Trophoblast cell (in vitro differentiated cells and primary cell): ENCODE data around the gene UNC45A.

ENCODE experiments used
- DNase-seq, 2 donors: peaks; one replicate each; pipeline ENCODE4 v3.0.0-alpha.2; 2016
- H2AFZ ChIP-seq: 2 replicates; pipeline ENCODE4 v1.6.1; 2013; ENCODE audit warnings: low read length, moderate library complexity, mild to moderate bottlenecking; ENCODE audit not compliant: insufficient read depth, poor library complexity
- H2AK5ac ChIP-seq: 2 replicates; pipeline ENCODE4 v1.6.1; 2013; ENCODE audit warnings: mild to moderate bottlenecking, low read length
- H2BK120ac ChIP-seq: 2 replicates; pipeline ENCODE4 v1.6.1; 2013; ENCODE audit warnings: low read length, mild to moderate bottlenecking, moderate library complexity; ENCODE audit not compliant: insufficient read depth, poor library complexity
- H2BK12ac ChIP-seq: 2 replicates; pipeline ENCODE4 v1.6.1; 2013; ENCODE audit warnings: mild to moderate bottlenecking, low read length, moderate library complexity
- H2BK5ac ChIP-seq: 2 replicates; pipeline ENCODE4 v1.6.1; 2013; ENCODE audit warnings: low read length, low read depth, moderate library complexity, mild to moderate bottlenecking; ENCODE audit not compliant: poor library complexity
- H3K14ac ChIP-seq: 2 replicates; pipeline ENCODE4 v1.6.1; 2013; ENCODE audit warnings: mild to moderate bottlenecking, low read length
- H3K18ac ChIP-seq: 2 replicates; pipeline ENCODE4 v1.6.1; 2013; ENCODE audit warnings: mild to moderate bottlenecking, low read length
- H3K23ac ChIP-seq: 2 replicates; pipeline ENCODE4 v1.6.1; 2013; ENCODE audit warnings: low read length
- H3K27ac ChIP-seq: 2 replicates; pipeline ENCODE4 v1.5.1; 2013; ENCODE audit warnings: low read depth, mild to moderate bottlenecking, inconsistent platforms, low read length, moderate library complexity
- H3K27me3 ChIP-seq: 2 replicates; pipeline ENCODE4 v1.6.1; 2013; ENCODE audit warnings: inconsistent platforms, mild to moderate bottlenecking, low read length, moderate library complexity; ENCODE audit not compliant: insufficient read depth
- H3K36me3 ChIP-seq, 2 experiments: 1 replicate in 1 of 2; 2 replicates in 1 of 2; pipeline ENCODE4 v1.6.1; 2013; ENCODE audit warnings: low read length in 2 of 2, mild to moderate bottlenecking in 2 of 2, moderate library complexity in 1 of 2; ENCODE audit not compliant: insufficient read depth in 2 of 2, control insufficient read depth in 1 of 2
- H3K4ac ChIP-seq: 2 replicates; pipeline ENCODE4 v1.6.1; 2013; ENCODE audit warnings: low read depth, mild to moderate bottlenecking, low read length, moderate library complexity
- H3K4me1 ChIP-seq, 2 experiments: 1 replicate in 1 of 2; 2 replicates in 1 of 2; pipeline ENCODE4 v1.6.1; 2013; ENCODE audit warnings: low read length in 2 of 2, mild to moderate bottlenecking in 2 of 2, moderate library complexity in 1 of 2; ENCODE audit not compliant: insufficient read depth in 2 of 2, control insufficient read depth in 1 of 2
- H3K4me2 ChIP-seq: 2 replicates; pipeline ENCODE4 v1.6.1; 2013; ENCODE audit warnings: inconsistent platforms, mild to moderate bottlenecking, low read length, moderate library complexity
- H3K4me3 ChIP-seq: 2 replicates; pipeline ENCODE4 v1.5.1; 2013; ENCODE audit warnings: mild to moderate bottlenecking, low read depth, low read length, inconsistent platforms
- H3K79me1 ChIP-seq: one replicate; pipeline ENCODE4 v1.6.1; 2013; ENCODE audit warnings: low read length
- H3K79me2 ChIP-seq: 2 replicates; pipeline ENCODE4 v1.6.1; 2013; ENCODE audit warnings: low read length, mild to moderate bottlenecking; ENCODE audit not compliant: control insufficient read depth, insufficient read depth, poor library complexity
- H3K9ac ChIP-seq: 2 replicates; pipeline ENCODE4 v1.6.1; 2013; ENCODE audit warnings: mild to moderate bottlenecking, low read length
- H3K9me3 ChIP-seq: 2 replicates; pipeline ENCODE4 v1.6.1; 2013; ENCODE audit warnings: low read depth, mild to moderate bottlenecking, control low read depth, inconsistent platforms, low read length; ENCODE audit not compliant: insufficient read depth
- H4K12ac ChIP-seq: 2 replicates; pipeline ENCODE4 v1.6.1; 2013; ENCODE audit warnings: low read depth, mild to moderate bottlenecking, low read length, moderate library complexity
- H4K8ac ChIP-seq: 2 replicates; pipeline ENCODE4 v1.6.1; 2013; ENCODE audit warnings: low read depth, mild to moderate bottlenecking, low read length, moderate library complexity
- H4K91ac ChIP-seq: one replicate; pipeline ENCODE4 v1.6.1; 2013; ENCODE audit warnings: low read depth, mild to moderate bottlenecking, low read length, moderate library complexity
- WGBS: extraction: QIAGEN DNeasy Blood & Tissue Kit; methylation state at CpG from one replicate; pipeline ENCODE4 v1.1.7; 2013; ENCODE audit warnings: missing lambda C conversion rate; ENCODE audit not compliant: insufficient read length, insufficient coverage; ENCODE audit errors: extremely low coverage; 5-methylcytosine and 5-hydroxymethylcytosine counted together

UNC45A gene

DNA sequence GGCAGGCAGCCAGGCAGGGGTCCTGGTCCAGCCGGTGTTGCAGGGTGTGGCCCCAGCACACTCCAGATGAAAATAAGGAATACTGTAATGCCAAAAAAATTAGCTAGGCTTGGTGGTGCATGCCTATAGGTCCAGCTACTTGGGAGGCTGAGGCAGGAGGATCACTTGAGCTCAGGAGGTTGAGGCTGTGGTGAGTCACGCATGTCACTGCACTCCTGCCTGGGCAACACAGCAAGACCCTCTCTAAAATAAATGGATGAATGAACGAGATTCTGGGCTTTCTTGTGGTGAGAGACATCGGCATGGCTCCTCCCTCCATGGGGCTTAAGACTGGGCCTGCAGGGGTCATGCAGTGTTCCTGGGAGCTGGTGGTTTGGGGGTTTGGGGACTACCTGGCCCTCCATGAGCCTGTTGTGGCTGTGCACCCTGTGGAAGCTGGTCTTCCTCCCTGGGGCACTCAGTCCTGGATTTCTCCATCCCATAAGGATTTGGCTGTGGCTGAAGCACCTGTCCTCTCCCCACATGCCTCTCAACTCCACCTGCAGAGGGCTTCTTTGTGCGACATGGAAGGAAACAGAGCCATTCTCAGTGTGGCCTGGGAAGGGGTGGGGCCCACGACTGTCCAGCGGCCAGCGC, 12.0 kb downstream of the UNC45A start:
- H3K79me2 ChIP-seq: no peaks in the 10 kb centered on the region
- H2AK5ac ChIP-seq: no peak overlapping the region
- H3K79me1 ChIP-seq: no peaks in the 10 kb centered on the region
- H4K12ac ChIP-seq: no peak overlapping the region
- DNase-seq: no peak
- H3K27ac ChIP-seq: no peak overlapping the region
- no peak overlapping the region for H2BK120ac ChIP-seq
- H3K23ac ChIP-seq: no peak overlapping the region
- H3K9ac ChIP-seq: no peak overlapping the region
- no peak overlapping the region for H2BK5ac ChIP-seq
- H3K4ac ChIP-seq: no peak overlapping the region
- H3K4me3 ChIP-seq: no peak overlapping the region
- H2BK12ac ChIP-seq: no peak overlapping the region
- no peak overlapping the region for H3K18ac ChIP-seq
- H3K4me1 ChIP-seq: no peaks in the 10 kb centered on the region
- H3K14ac ChIP-seq: no peak overlapping the region
- H3K27me3 ChIP-seq: no peaks in the 10 kb centered on the region
- H3K36me3 ChIP-seq: peaks cover 77 to 86% of the 10 kb centered on the region in 2 experiments
- no peak overlapping the region for H4K91ac ChIP-seq
- H4K8ac ChIP-seq: no peak overlapping the region
- no CpG with 5 or more reads among the region's 8 CpGs for WGBS
- no peak overlapping the region for H3K4me2 ChIP-seq
- H2AFZ ChIP-seq: no peak overlapping the region
- peaks cover 2% of the 10 kb centered on the region for H3K9me3 ChIP-seq

DNA sequence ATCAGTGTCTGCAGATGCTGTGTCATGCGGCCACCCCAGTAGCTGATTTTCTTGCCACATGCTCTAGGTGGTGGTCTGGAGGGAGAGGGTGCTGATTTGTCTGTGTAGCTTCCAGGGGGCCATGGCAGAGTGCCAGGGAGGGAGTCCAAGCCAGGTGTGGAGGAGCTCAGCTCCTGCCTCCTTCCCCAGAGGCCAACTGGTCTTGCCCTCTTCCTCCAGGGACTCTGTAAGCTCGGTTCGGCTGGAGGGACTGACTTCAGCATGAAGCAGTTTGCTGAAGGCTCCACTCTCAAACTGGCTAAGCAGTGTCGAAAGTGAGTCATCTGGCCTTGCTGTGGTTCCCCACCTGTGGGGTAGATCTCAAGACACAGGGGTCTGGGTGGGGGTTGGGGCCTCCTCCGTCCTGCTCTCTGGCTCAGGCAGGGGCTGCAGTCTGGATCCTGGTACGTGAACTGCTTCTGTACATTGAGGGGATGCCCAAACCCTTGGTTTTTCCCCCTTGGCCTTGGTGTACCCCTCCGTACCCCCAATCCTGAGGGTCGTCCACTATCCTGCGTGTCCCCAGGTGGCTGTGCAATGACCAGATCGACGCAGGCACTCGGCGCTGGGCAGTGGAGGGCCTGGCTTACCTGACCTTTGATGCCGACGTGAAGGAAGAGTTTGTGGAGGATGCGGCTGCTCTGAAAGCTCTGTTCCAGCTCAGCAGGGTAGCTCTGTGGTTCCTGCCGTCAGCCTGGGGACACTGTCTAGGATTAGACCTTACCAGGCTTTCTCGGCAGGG, 12.7 kb downstream of the UNC45A start:
- Histone ChIP-seq H2BK120ac (no peak overlapping the region), H4K12ac (no peak overlapping the region), H3K27me3 (no peaks in the 10 kb centered on the region), H3K79me1 (no peaks in the 10 kb centered on the region), H3K9ac (no peak overlapping the region), H2AFZ (no peak overlapping the region), H3K23ac (no peak overlapping the region), H3K4me2 (no peak overlapping the region), H2BK5ac (no peak overlapping the region), H3K79me2 (no peaks in the 10 kb centered on the region), H3K14ac (no peak overlapping the region), H3K4ac (no peak overlapping the region), H3K36me3 (peaks cover 73 to 85% of the 10 kb centered on the region in 2 experiments), H3K9me3 (peaks cover 2% of the 10 kb centered on the region), H3K18ac (no peak overlapping the region), H4K8ac (no peak overlapping the region), H2AK5ac (no peak overlapping the region), H3K4me1 (no peaks in the 10 kb centered on the region), H3K4me3 (no peak overlapping the region), H2BK12ac (no peak overlapping the region), H3K27ac (no peak overlapping the region), H4K91ac (no peak overlapping the region)
- DNase-seq: no peak
- no CpG with 5 or more reads among the region's 18 CpGs for WGBS

DNA sequence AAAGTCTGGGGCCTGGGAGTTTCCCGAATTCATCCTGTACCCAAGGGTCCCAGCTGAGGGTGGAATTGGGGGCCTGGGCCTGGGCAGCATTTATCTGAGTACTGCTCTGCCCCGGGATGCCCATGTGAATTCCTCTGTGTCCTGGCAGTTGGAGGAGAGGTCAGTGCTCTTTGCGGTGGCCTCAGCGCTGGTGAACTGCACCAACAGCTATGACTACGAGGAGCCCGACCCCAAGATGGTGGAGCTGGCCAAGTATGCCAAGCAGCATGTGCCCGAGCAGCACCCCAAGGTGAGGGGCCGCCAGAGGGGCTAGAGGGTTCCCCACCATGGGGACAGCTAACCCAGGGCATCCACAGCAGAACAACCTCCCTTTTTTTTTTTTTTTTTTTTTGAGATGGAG, 13.4 kb downstream of the UNC45A start:
- no peaks in the 10 kb centered on the region for H3K27me3 ChIP-seq
- no CpG with 5 or more reads among the region's 8 CpGs for WGBS

DNA sequence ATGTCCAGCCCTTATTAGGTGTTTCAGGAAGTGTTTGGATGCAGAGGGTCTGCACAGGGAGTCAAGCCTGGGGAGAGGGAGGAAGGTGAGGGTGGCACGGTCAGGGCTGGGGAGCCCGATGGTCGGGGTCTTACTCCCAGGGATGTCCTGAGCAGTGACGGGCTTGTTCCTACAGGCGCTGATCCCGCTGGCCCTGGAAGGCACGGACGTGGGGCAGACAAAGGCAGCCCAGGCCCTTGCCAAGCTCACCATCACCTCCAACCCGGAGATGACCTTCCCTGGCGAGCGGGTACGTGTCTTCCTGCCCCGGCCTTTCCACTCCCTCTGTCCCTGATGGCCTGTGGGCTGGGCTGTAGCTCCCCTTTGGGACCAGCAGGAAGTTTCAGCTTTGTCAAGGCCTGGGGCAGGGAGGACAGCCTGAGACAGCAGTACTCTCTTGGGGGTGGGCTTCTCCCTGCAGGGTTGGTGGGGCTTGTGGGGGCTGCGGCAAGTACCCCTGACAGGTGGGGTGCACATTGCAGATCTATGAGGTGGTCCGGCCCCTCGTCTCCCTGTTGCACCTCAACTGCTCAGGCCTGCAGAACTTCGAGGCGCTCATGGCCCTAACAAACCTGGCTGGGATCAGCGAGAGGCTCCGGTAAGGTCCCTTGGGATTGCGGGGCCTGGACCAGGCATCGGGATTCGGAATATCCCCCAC, 15.0 kb downstream of the UNC45A start:
- no peak overlapping the region for H2BK120ac ChIP-seq
- no peak overlapping the region for H3K4me2 ChIP-seq
- H3K9me3 ChIP-seq: peaks cover 2% of the 10 kb centered on the region
- peaks cover 4% of the 10 kb centered on the region for H3K79me1 ChIP-seq
- H3K23ac ChIP-seq: no peak overlapping the region
- no peak overlapping the region for H4K91ac ChIP-seq
- H3K14ac ChIP-seq: no peak overlapping the region
- peaks cover 3% of the 10 kb centered on the region for H3K79me2 ChIP-seq
- no peak overlapping the region for H3K27ac ChIP-seq
- H2AK5ac ChIP-seq: no peak overlapping the region
- H3K9ac ChIP-seq: no peak overlapping the region
- no peak overlapping the region for H2AFZ ChIP-seq
- H3K27me3 ChIP-seq: no peaks in the 10 kb centered on the region
- H3K4me3 ChIP-seq: no peak overlapping the region
- no peak overlapping the region for H4K8ac ChIP-seq
- no peak for DNase-seq
- H3K18ac ChIP-seq: no peak overlapping the region
- peaks cover 64 to 78% of the 10 kb centered on the region in 2 experiments for H3K36me3 ChIP-seq
- no peak overlapping the region for H4K12ac ChIP-seq
- no CpG with 5 or more reads among the region's 23 CpGs for WGBS
- H3K4ac ChIP-seq: no peak overlapping the region
- H3K4me1 ChIP-seq: no peaks in the 10 kb centered on the region
- H2BK12ac ChIP-seq: no peak overlapping the region
- no peak overlapping the region for H2BK5ac ChIP-seq

More for the DNA sequence above, 13.4 kb downstream of the UNC45A start:
- Histone ChIP-seq H3K79me1 (no peaks in the 10 kb centered on the region), H3K4ac (no peak overlapping the region), H3K4me3 (no peak overlapping the region), H3K18ac (no peak overlapping the region), H2BK120ac (no peak overlapping the region), H2AFZ (no peak overlapping the region), H3K79me2 (no peaks in the 10 kb centered on the region), H2BK12ac (no peak overlapping the region), H3K14ac (no peak overlapping the region), H4K91ac (no peak overlapping the region), H3K4me1 (no peaks in the 10 kb centered on the region), H2AK5ac (no peak overlapping the region), H3K9ac (no peak overlapping the region), H2BK5ac (no peak overlapping the region), H3K27ac (no peak overlapping the region), H4K8ac (no peak overlapping the region), H3K36me3 (peaks cover 73 to 85% of the 10 kb centered on the region in 2 experiments), H3K9me3 (peaks cover 2% of the 10 kb centered on the region), H4K12ac (no peak overlapping the region), H3K23ac (no peak overlapping the region), H3K4me2 (no peak overlapping the region)
- no peak for DNase-seq
